T-cell (primary cell): ENCODE measurements around the gene MNAT1. TPM values are rescaled to one million over a fixed set of nuclear protein-coding genes. Genes with fewer than 3 reads are reported as not detected.

ENCODE experiments used
- ATAC-seq, 4 experiments: fragments of 200-7000 bp in 3 of 4; fragments of 150-1000 bp in 1 of 4; cut with Tn5 transposase; replicated peaks in 1 of 4; 1 replicate in 3 of 4; 2 replicates in 1 of 4; pipeline ENCODE4 v1.10.0; 2021; ENCODE audit warnings: moderate library complexity in 3 of 4, mild to moderate bottlenecking in 2 of 4, moderate number of reproducible peaks in 1 of 4
- CTCF ChIA-PET, 2 donors: fragments of 300-600 bp; sonication (Branson Sonifier 250); formaldehyde crosslinking; loops; one replicate each; lab custom pipeline; 2022; ENCODE audit warnings: antibody characterized with exemption in 2 of 2; lab: Charles Lee
- POLR2A ChIA-PET, 2 donors: fragments of 300-600 bp; sonication (Branson Sonifier 250); formaldehyde crosslinking; loops; one replicate each; lab custom pipeline; 2022; ENCODE audit warnings: antibody characterized with exemption in 2 of 2; lab: Charles Lee
- DNase-seq, 35 experiments: peaks; one replicate each; pipeline versions ENCODE4 v3.0.0 to v3.0.0-alpha.2; 2013 to 2023
- H3K27ac ChIP-seq: one replicate; pipeline ENCODE4 v1.5.1; 2013; ENCODE audit warnings: low read length
- H3K27me3 ChIP-seq, 2 experiments: replicated peaks in 1 of 2; 1 replicate in 1 of 2; 2 replicates in 1 of 2; pipeline versions ENCODE4 v1.6.1 to v1.7.0; 2013; ENCODE audit warnings: low read length in 1 of 2, mixed read lengths in 1 of 2; ENCODE audit not compliant: control insufficient read depth in 2 of 2, insufficient read depth in 2 of 2; ENCODE audit errors: extremely low read depth in 1 of 2
- H3K36me3 ChIP-seq, 2 donors: 1 replicate in 1 of 2; 2 replicates in 1 of 2; pipeline versions ENCODE4 v1.6.1 to v1.7.0; 2013; ENCODE audit warnings: low read length in 1 of 2; ENCODE audit not compliant: control insufficient read depth in 2 of 2, insufficient read depth in 1 of 2; ENCODE audit errors: extremely low read depth in 1 of 2
- H3K4me1 ChIP-seq, 2 experiments: 1 replicate in 1 of 2; 2 replicates in 1 of 2; pipeline versions ENCODE4 v1.6.1 to v1.7.0; 2013; ENCODE audit warnings: low read length in 2 of 2, mixed read lengths in 1 of 2; ENCODE audit not compliant: insufficient read depth in 2 of 2, control insufficient read depth in 1 of 2; ENCODE audit errors: extremely low read depth in 1 of 2
- H3K4me3 ChIP-seq, 2 donors: 1 replicate in 1 of 2; 2 replicates in 1 of 2; pipeline versions ENCODE4 v1.5.1 to v1.7.0; 2013; ENCODE audit warnings: mild to moderate bottlenecking in 2 of 2, low read length in 1 of 2, moderate library complexity in 1 of 2; ENCODE audit not compliant: control insufficient read depth in 1 of 2; ENCODE audit errors: extremely low read depth in 1 of 2
- H3K9me3 ChIP-seq: 2 replicates; pipeline ENCODE4 v1.7.0; 2013
- H3K27ac Mint-ChIP-seq, 2 donors: one replicate each; pipeline ENCODE4 v1.8.0; 2020 to 2021; ENCODE audit warnings: mild to moderate bottlenecking in 2 of 2, mixed read lengths in 2 of 2
- H3K27me3 Mint-ChIP-seq, 2 donors: one replicate each; pipeline ENCODE4 v1.8.0; 2021 to 2022; ENCODE audit warnings: mixed read lengths in 2 of 2
- H3K36me3 Mint-ChIP-seq: one replicate; pipeline ENCODE4 v1.8.0; 2021; ENCODE audit warnings: mixed read lengths
- H3K4me1 Mint-ChIP-seq, 3 donors: one replicate each; pipeline ENCODE4 v1.8.0; 2020 to 2022; ENCODE audit warnings: mixed read lengths in 3 of 3, mild to moderate bottlenecking in 1 of 3
- H3K4me3 Mint-ChIP-seq, 3 donors: one replicate each; pipeline ENCODE4 v1.8.0; 2020 to 2022; ENCODE audit warnings: mild to moderate bottlenecking in 3 of 3, mixed read lengths in 3 of 3, moderate library complexity in 3 of 3
- H3K9me3 Mint-ChIP-seq, 3 donors: one replicate each; pipeline ENCODE4 v1.8.0; 2020 to 2022; ENCODE audit warnings: mixed read lengths in 3 of 3
- WGBS: methylation state at CpG from one replicate; pipeline ENCODE4 v1.1.5; 2013; ENCODE audit warnings: missing lambda C conversion rate; ENCODE audit not compliant: insufficient coverage; 5-methylcytosine and 5-hydroxymethylcytosine counted together
- total RNA-seq, 35 experiments: library from RNA in 6 of 35; stranded (reverse) in 6 of 35; fragments of 120-200 nt in 1 of 35; gene quantifications; one replicate each; pipeline versions ENCODE4 v1.2.1 to v1.2.4 and lab custom pipeline; 2013 to 2026

Gene MNAT1
- total RNA-seq, 5 donors from 2014 or later (not counting 1 experiment from before 2014, with no cell fraction given): 14.7 to 24.8 (median 19.2) TPM

DNA sequence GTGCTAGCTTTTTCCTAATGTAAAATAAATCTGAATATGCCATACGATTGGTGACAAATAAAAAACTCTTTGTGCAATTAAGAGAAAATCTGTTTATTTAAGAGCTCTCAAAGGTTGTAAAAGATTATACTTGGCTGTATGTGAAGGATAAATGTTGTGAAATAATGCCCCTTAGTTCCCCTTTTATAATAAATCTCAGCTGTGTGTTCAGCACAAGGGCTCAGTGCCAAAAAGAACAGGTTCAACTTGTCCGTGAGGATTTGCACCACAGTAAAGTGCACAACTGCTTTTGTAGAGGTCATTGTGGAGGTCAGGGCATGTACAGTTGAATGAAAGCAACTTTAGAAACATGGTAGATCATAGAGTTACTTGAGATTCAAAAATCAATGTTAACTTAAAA is 127.7 kb downstream of the MNAT1 start:
- peaks cover 0 to 6% (median 0%) of the 10 kb centered on the region in 3 donors for H3K9me3 Mint-ChIP-seq
- CTCF ChIA-PET: no interaction called here
- 80% methylated on average over 1 of the region's 2 CpGs for WGBS

DNA sequence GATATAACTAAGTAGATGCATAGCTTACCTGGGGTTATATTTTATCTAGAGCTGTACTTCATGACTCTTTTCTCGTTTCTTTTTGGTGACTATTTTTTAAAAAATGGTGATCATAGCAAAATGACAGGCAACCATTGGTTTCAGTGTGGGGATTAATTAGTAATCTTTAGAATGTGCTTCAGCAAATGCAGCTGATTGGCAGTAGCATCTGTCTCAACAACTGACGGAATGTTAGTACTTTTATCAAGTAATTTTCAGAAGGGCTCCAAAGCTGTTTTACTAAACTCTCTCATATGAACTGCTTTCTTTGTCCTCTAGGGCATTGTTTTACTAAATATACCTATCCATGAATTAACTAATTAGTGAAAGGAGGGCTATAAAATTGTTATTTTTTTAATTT is 128.7 kb downstream of the MNAT1 start:
- Mint-ChIP-seq H3K27ac (no peak overlapping the region), H3K36me3 (peaks cover 16% of the 10 kb centered on the region), H3K4me3 (no peak overlapping the region), H3K9me3 (no peaks in the 10 kb centered on the region), H3K27me3 (no peaks in the 10 kb centered on the region), H3K4me1 (peaks cover 0 to 7% (median 5%) of the 10 kb centered on the region in 3 donors)
- ChIA-PET POLR2A (interaction anchor here in 1 of 2 donors (0.7 kb wide), 1 partner anchor 22 kb away, joined by 3 read pairs; no protein-coding TSS in a partner anchor), CTCF (no interaction called here)
- Histone ChIP-seq H3K36me3 (no peaks in the 10 kb centered on the region), H3K4me1 (no peaks in the 10 kb centered on the region), H3K27me3 (no peaks in the 10 kb centered on the region), H3K27ac (no peak overlapping the region), H3K9me3 (no peaks in the 10 kb centered on the region), H3K4me3 (no peak overlapping the region)
- DNase-seq (no peak), ATAC-seq (no peak)
- 100% methylated on average over 1 of the region's 2 CpGs for WGBS

More for the DNA sequence above, 127.7 kb downstream of the MNAT1 start:
- Histone ChIP-seq H3K36me3 (no peaks in the 10 kb centered on the region), H3K4me1 (no peaks in the 10 kb centered on the region), H3K9me3 (no peaks in the 10 kb centered on the region), H3K27me3 (no peaks in the 10 kb centered on the region), H3K27ac (no peak overlapping the region), H3K4me3 (no peak overlapping the region)
- Mint-ChIP-seq H3K4me1 (peaks cover 0 to 7% (median 5%) of the 10 kb centered on the region in 3 donors), H3K36me3 (peaks cover 25% of the 10 kb centered on the region), H3K27me3 (no peaks in the 10 kb centered on the region), H3K4me3 (no peak overlapping the region), H3K27ac (no peak overlapping the region)
- POLR2A ChIA-PET: no interaction called here
- no peak for ATAC-seq
- DNase-seq: no peak

DNA sequence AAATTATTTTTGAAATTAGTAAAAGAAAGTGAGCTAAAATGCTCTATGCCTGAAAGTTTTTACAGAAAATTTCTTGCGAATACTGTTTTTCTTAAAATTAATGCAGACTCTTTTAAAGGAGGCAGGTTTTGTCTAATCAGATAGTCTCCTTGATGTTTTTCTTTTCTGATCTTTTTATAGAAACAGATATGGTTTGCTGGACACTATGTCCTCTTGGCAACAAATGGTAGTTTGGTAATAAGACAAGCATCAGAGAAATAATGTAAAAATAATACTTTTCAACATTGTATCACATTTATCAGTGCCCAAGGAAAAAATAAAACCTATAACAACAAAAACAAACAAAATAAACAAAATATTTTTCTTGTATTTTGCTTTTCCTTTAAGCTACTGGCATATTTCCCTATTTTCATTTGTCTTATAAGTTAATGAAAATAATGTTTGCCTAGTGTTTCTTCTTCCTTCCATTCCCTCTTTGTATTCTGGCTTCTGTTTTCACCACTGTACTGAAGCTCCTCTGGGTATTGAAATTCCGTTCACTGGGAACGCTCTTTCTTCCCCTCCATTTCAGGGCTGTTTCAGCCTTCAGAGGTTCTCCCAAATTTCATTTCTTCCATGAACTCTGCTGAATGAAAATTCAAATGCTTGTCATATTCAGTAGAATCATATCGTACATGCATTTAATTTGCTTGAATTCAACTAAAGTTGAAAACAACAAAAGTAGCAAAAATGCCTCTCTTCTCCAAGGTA is 131.0 kb downstream of the MNAT1 start:
- CTCF ChIA-PET: interaction anchor here in 1 of 2 donors (0.7 kb wide), 1 partner anchor 236 kb away, joined by 4 read pairs; no protein-coding TSS in a partner anchor
- no peaks in the 10 kb centered on the region for H3K9me3 Mint-ChIP-seq

DNA sequence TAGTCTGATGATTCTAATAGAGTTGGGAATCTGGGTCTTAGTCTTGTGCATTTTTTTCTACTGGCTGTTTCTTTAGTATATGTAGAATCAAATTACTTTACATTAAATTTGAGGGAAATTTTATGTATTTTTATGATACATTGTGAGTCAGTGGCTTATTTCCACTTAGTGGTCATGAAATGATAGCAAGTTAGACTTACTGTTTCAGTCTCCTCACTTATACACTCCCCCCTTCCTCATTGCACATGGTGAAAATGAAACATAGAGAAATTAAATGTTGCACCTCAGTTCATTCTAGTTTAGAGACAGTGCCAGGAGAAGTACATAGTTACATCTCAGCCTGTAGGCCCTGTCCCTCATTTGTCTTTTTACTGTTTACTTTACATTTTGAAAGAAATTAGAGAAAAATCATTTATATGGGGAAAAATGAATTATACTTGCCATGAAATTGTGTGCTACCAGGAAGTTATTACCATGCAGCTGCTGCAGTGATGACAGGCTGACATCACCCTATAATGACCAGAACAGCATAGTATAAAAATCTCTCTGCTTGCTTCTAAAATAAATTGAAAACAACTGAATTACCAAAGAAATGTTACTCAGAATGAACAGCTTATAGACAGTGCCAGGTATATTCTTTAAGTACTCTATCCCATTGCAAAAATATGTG is 133.1 kb downstream of the MNAT1 start:
- CTCF ChIA-PET: interaction anchor here in 1 of 2 donors (0.6 kb wide), 1 partner anchor 424 kb away, joined by 3 read pairs; no protein-coding TSS in a partner anchor
- Mint-ChIP-seq H3K27ac (no peak overlapping the region), H3K27me3 (no peaks in the 10 kb centered on the region), H3K4me1 (peaks cover 0 to 7% (median 5%) of the 10 kb centered on the region in 3 donors), H3K36me3 (peaks cover 11% of the 10 kb centered on the region), H3K4me3 (no peak overlapping the region), H3K9me3 (no peaks in the 10 kb centered on the region)
- no peak overlapping the region for H3K4me3 ChIP-seq
- no peaks in the 10 kb centered on the region for H3K36me3 ChIP-seq
- no peaks in the 10 kb centered on the region for H3K4me1 ChIP-seq
- H3K9me3 ChIP-seq: no peaks in the 10 kb centered on the region
- ATAC-seq (no peak), DNase-seq (no peak)
- no peak overlapping the region for H3K27ac ChIP-seq
- no peaks in the 10 kb centered on the region for H3K27me3 ChIP-seq
- POLR2A ChIA-PET: no interaction called here

More for the DNA sequence above, 131.0 kb downstream of the MNAT1 start:
- Histone ChIP-seq H3K27me3 (no peaks in the 10 kb centered on the region), H3K9me3 (no peaks in the 10 kb centered on the region), H3K4me3 (no peak overlapping the region), H3K27ac (no peak overlapping the region), H3K4me1 (no peaks in the 10 kb centered on the region), H3K36me3 (no peaks in the 10 kb centered on the region)
- H3K27me3 Mint-ChIP-seq: no peaks in the 10 kb centered on the region
- peaks cover 0 to 7% (median 5%) of the 10 kb centered on the region in 3 donors for H3K4me1 Mint-ChIP-seq
- peaks cover 3% of the 10 kb centered on the region for H3K36me3 Mint-ChIP-seq
- no peak overlapping the region for H3K4me3 Mint-ChIP-seq
- no peak for DNase-seq
- no peak overlapping the region for H3K27ac Mint-ChIP-seq
- POLR2A ChIA-PET: no interaction called here
- no peak for ATAC-seq
- WGBS: 100% methylated on average over 1 of the region's 4 CpGs

DNA sequence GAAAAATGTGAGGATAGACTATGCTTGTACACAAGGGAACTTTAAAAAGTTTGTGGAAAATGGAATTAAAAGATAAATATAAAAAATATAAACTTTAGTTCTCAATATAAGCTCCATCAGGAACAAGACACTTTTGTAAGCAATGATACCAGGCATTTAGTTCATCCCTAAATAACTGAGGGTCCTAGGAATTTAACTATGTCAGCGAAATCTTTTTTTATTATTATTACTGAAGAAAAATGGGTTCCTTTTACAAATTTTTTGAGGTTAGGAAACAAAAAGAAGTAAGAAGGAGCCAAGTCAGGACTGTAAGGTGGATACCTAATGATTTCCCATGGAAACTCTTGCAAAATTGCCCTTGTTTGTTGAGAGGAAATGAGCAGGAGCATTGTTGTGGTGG is 143.6 kb downstream of the MNAT1 start:
- peaks cover 0 to 5% of the 10 kb centered on the region in 2 donors for H3K36me3 ChIP-seq
- H3K4me3 ChIP-seq: no peak overlapping the region
- peaks cover 2% of the 10 kb centered on the region for H3K9me3 ChIP-seq
- CTCF ChIA-PET: interaction anchor here in 1 of 2 donors (0.7 kb wide), 1 partner anchor 454 kb away, joined by 3 read pairs; no protein-coding TSS in a partner anchor
- Mint-ChIP-seq H3K4me3 (no peak overlapping the region), H3K27me3 (no peaks in the 10 kb centered on the region), H3K4me1 (peaks cover 0 to 4% (median 4%) of the 10 kb centered on the region in 3 donors), H3K27ac (no peak overlapping the region), H3K9me3 (peaks cover 4 to 12% (median 11%) of the 10 kb centered on the region in 3 donors), H3K36me3 (peaks cover 45% of the 10 kb centered on the region)
- POLR2A ChIA-PET: no interaction called here
- H3K27ac ChIP-seq: no peak overlapping the region
- no CpG with 5 or more reads among the region's 1 CpG for WGBS
- DNase-seq: no peak
- no peaks in the 10 kb centered on the region for H3K27me3 ChIP-seq
- no peaks in the 10 kb centered on the region for H3K4me1 ChIP-seq
- no peak for ATAC-seq

DNA sequence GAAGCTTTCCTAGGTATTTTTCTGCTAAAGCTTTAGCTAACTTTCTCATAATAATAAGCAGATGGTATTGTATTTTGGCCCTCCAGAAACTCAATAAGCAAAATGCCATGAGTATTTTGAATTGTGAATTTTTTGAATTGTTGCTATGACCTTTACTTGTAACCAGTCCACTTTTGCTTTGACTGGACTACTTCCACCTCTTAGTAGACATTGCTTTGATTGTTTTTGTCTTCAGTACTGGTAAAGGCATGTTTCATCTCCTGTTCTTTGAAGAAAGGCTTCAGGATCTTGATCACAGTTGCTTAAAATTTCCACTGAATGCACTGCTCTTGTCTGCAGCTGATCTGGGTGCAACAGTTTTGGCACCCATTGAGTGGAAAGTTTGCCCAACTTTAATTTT is 144.0 kb downstream of the MNAT1 start:
- no peaks in the 10 kb centered on the region for H3K4me1 ChIP-seq
- H3K27me3 ChIP-seq: no peaks in the 10 kb centered on the region
- ATAC-seq: no peak
- H3K27ac ChIP-seq: no peak overlapping the region
- H3K36me3 Mint-ChIP-seq: peaks cover 49% of the 10 kb centered on the region
- CTCF ChIA-PET: no interaction called here
- H3K27ac Mint-ChIP-seq: peak overlapping the region in 1 of 2 donors; percentile 4
- H3K4me3 ChIP-seq: no peak overlapping the region
- POLR2A ChIA-PET: no interaction called here
- no peaks in the 10 kb centered on the region for H3K27me3 Mint-ChIP-seq
- H3K9me3 Mint-ChIP-seq: peaks cover 4 to 15% (median 13%) of the 10 kb centered on the region in 3 donors
- H3K4me3 Mint-ChIP-seq: no peak overlapping the region
- DNase-seq: no peak
- H3K36me3 ChIP-seq: peaks cover 0 to 5% of the 10 kb centered on the region in 2 donors
- peaks cover 2% of the 10 kb centered on the region for H3K9me3 ChIP-seq
- H3K4me1 Mint-ChIP-seq: peaks cover 0 to 4% (median 4%) of the 10 kb centered on the region in 3 donors
